ENCODE results near the gene SLC4A1AP.
"Not testable (repeated sequence)": the region's sequence is repeated elsewhere in the genome, so short reads cannot be mapped to it uniquely, and the experiment has no call there.

The SLC4A1AP gene

DNA sequence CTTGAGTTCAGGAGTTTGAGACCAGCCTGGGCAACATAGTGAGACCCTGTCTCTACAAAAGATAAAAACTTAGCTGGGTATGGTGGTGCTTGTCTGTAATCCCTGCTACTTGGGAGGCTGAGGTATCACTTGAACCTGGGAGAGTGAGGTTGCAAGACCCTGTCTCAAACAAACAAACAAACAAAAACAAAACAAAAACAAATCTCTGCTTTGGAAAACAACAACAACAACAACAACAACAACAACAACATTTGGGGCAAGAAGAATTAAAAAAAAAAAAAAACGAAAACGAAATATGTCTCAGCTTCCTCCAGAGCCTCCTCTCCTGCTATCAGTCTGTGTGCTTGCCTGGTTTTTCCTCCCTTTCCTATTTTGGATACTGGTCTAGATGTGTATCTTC, 16.9 kb downstream of the SLC4A1AP start:
- Histone ChIP-seq H3K9me3 (ENCODE audit: insufficient read depth, low read length) (no peaks in the 10 kb centered on the region), H3K79me2 (ENCODE audit: insufficient read depth, low read length) (no peaks in the 10 kb centered on the region), H3K4me3 (ENCODE audit: insufficient read depth, low read length, poor library complexity, severe bottlenecking) (no peak overlapping the region), H2AFZ (ENCODE audit: low read depth, low read length, severe bottlenecking) (no peak overlapping the region), H3K4me2 (ENCODE audit: low read depth, low read length, poor library complexity, severe bottlenecking) (no peak overlapping the region), H3K36me3 (ENCODE audit: low read length) (peaks cover 20% of the 10 kb centered on the region; the same call in 1 of the 2 replicates), H3K9me2 (replicated peaks; ENCODE audit: insufficient read depth, low read length) (no peaks in the 10 kb centered on the region), H3K27ac (ENCODE audit: low read depth, low read length) (no peak overlapping the region), H4K20me1 (ENCODE audit: low read depth, low read length) (no peaks in the 10 kb centered on the region), H3K9ac (ENCODE audit: low read length) (no peak overlapping the region), H3K27me3 (ENCODE audit: low read length) (no peaks in the 10 kb centered on the region), H3F3A (ENCODE audit: insufficient read depth) (peaks cover 5% of the 10 kb centered on the region; the same call in 1 of the 2 replicates)
- no peak for TF ChIP-seq CTCF (IDR thresholded peaks at IDR 0.05; ENCODE audit: insufficient read depth, low read length, poor library complexity, severe bottlenecking)
- no peak for TF ChIP-seq EZH2phosphoT487 (conservative IDR thresholded peaks at IDR 0.05; ENCODE audit: low read length)

- H3K9me3 ChIP-seq (ENCODE audit: insufficient read depth, low read length) = no peaks in the 10 kb centered on the region
- H3K4me2 ChIP-seq (ENCODE audit: low read depth, low read length, poor library complexity, severe bottlenecking) = no peak overlapping the region
- no peaks in the 10 kb centered on the region for H3K9me2 ChIP-seq (replicated peaks; ENCODE audit: insufficient read depth, low read length)
- H2AFZ ChIP-seq (ENCODE audit: low read depth, low read length, severe bottlenecking) = no peak overlapping the region
- no peaks in the 10 kb centered on the region for H3K79me2 ChIP-seq (ENCODE audit: insufficient read depth, low read length)
- H4K20me1 ChIP-seq (ENCODE audit: low read depth, low read length) = no peaks in the 10 kb centered on the region
- H3K4me3 ChIP-seq (ENCODE audit: insufficient read depth, low read length, poor library complexity, severe bottlenecking) = no peak overlapping the region
- TF ChIP-seq CTCF (IDR thresholded peaks at IDR 0.05; ENCODE audit: insufficient read depth, low read length, poor library complexity, severe bottlenecking) (no peak), EZH2phosphoT487 (conservative IDR thresholded peaks at IDR 0.05; ENCODE audit: low read length) (no peak)
- peaks cover 13% of the 10 kb centered on the region; the same call in 1 of the 2 replicates for H3K36me3 ChIP-seq (ENCODE audit: low read length)
- no peaks in the 10 kb centered on the region for H3K27me3 ChIP-seq (ENCODE audit: low read length)
- H3K9ac ChIP-seq (ENCODE audit: low read length) = no peak overlapping the region
- H3K27ac ChIP-seq (ENCODE audit: low read depth, low read length) = no peak overlapping the region
- peaks cover 5% of the 10 kb centered on the region; the same call in 1 of the 2 replicates for H3F3A ChIP-seq (ENCODE audit: insufficient read depth)
Observed at GRCh38 chr2:27681841-27682240, 18.2 kb downstream of the SLC4A1AP start.

DNA sequence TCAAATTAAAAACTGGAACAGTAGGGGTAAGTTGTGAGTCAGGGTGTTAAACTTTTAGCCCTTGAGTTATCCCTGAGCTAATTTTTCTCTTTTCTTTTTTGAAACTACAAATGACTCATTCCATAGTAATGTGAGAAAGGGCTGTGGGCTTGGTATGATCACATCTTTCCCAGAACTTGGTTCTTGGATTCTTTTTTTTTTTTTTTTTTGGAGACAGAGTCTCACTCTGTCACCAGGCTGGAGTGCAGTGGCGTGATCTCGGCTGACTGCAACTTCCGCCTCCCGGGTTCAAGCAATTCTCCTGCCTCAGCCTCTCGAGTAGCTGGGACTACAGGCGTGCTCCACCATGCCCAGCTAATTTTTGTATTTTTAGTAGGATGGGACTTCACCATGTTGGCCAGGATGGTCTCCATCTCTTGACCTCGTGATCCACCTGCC, 18.7 kb downstream of the SLC4A1AP start:
- H4K20me1 ChIP-seq (ENCODE audit: low read depth, low read length); H3K4me2 ChIP-seq (ENCODE audit: low read depth, low read length, poor library complexity, severe bottlenecking); H2AFZ ChIP-seq (ENCODE audit: low read depth, low read length, severe bottlenecking); H3K36me3 ChIP-seq (ENCODE audit: low read length); H3K9ac ChIP-seq (ENCODE audit: low read length); H3K79me2 ChIP-seq (ENCODE audit: insufficient read depth, low read length); H3F3A ChIP-seq (ENCODE audit: insufficient read depth); H3K27ac ChIP-seq (ENCODE audit: low read depth, low read length); H3K27me3 ChIP-seq (ENCODE audit: low read length); H3K9me2 ChIP-seq (replicated peaks; ENCODE audit: insufficient read depth, low read length); H3K4me3 ChIP-seq (ENCODE audit: insufficient read depth, low read length, poor library complexity, severe bottlenecking); H3K9me3 ChIP-seq (ENCODE audit: insufficient read depth, low read length): not testable (repeated sequence)

DNA sequence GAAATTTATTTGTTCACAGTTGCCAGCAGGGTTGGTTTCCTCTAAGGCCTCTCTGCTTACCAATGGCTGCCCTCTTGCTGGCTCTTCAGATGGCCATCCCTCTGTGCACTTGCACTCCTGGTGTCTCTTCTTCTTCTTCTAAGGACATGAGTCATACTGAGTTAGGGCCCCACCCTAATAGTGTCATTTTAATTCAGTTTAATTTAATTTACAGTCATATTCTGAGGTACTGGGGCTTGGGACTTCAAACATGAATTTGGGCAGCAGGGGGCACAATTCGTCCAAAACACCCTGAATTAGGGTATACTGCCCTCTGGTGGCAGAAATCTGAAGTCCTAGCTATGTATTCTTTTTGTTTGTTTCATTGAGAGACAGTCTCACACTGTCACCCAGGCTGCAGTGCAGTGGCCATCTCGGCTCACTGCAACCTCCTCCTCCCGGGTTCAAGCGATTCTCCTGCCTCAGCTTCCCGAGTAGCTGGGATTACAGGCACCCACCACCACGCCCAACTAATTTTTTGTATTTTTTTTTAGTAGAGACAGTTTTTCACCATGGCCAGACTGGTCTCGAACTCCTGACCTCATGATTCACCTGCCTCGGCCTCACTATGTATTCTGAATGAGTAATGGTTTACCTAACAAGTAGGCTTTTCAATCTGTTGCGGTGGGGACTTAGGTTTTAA, 19.8 kb downstream of the SLC4A1AP start:
- Histone ChIP-seq H3K36me3 (ENCODE audit: low read length) (peaks cover 7% of the 10 kb centered on the region; the same call in 1 of the 2 replicates), H3K79me2 (ENCODE audit: insufficient read depth, low read length) (no peaks in the 10 kb centered on the region), H2AFZ (ENCODE audit: low read depth, low read length, severe bottlenecking) (no peak overlapping the region), H3K9me2 (replicated peaks; ENCODE audit: insufficient read depth, low read length) (no peaks in the 10 kb centered on the region), H3F3A (ENCODE audit: insufficient read depth) (peaks cover 4% of the 10 kb centered on the region; the same call in 1 of the 2 replicates), H3K27ac (ENCODE audit: low read depth, low read length) (no peak overlapping the region), H3K9me3 (ENCODE audit: insufficient read depth, low read length) (no peaks in the 10 kb centered on the region), H4K20me1 (ENCODE audit: low read depth, low read length) (no peaks in the 10 kb centered on the region), H3K9ac (ENCODE audit: low read length) (no peak overlapping the region), H3K27me3 (ENCODE audit: low read length) (no peaks in the 10 kb centered on the region), H3K4me2 (ENCODE audit: low read depth, low read length, poor library complexity, severe bottlenecking) (no peak overlapping the region), H3K4me3 (ENCODE audit: insufficient read depth, low read length, poor library complexity, severe bottlenecking) (no peak overlapping the region)
- peak; percentile 99 for TF ChIP-seq CTCF (IDR thresholded peaks at IDR 0.05; ENCODE audit: insufficient read depth, low read length, poor library complexity, severe bottlenecking)
- no peak for TF ChIP-seq EZH2phosphoT487 (conservative IDR thresholded peaks at IDR 0.05; ENCODE audit: low read length)

- H3K9me3 ChIP-seq (ENCODE audit: insufficient read depth, low read length); H3K9me2 ChIP-seq (replicated peaks; ENCODE audit: insufficient read depth, low read length); H3K4me2 ChIP-seq (ENCODE audit: low read depth, low read length, poor library complexity, severe bottlenecking); H3K79me2 ChIP-seq (ENCODE audit: insufficient read depth, low read length); H3K27me3 ChIP-seq (ENCODE audit: low read length); H3K9ac ChIP-seq (ENCODE audit: low read length); H2AFZ ChIP-seq (ENCODE audit: low read depth, low read length, severe bottlenecking); H3F3A ChIP-seq (ENCODE audit: insufficient read depth); H3K27ac ChIP-seq (ENCODE audit: low read depth, low read length); H4K20me1 ChIP-seq (ENCODE audit: low read depth, low read length); H3K4me3 ChIP-seq (ENCODE audit: insufficient read depth, low read length, poor library complexity, severe bottlenecking): not testable (repeated sequence)
- H3K36me3 ChIP-seq (ENCODE audit: low read length) = peaks cover 12% of the 10 kb centered on the region; the same call in 1 of the 2 replicates
Observed at GRCh38 chr2:27685006-27685405, 21.3 kb downstream of the SLC4A1AP start.
